ENCODE data around the gene NMUR1. TPM values are rescaled to one million over a fixed set of nuclear protein-coding genes. Genes with fewer than 3 reads are reported as not detected.

Gene NMUR1
- total RNA-seq, 2 donors from 2014 or later, result 0.07 to 0.29 TPM

- Histone ChIP-seq H3K36me3 (ENCODE audit: control insufficient read depth, insufficient read depth, low read length) (no peaks in the 10 kb centered on the region), H3K27me3 (ENCODE audit: control insufficient read depth, insufficient read depth, low read length, poor library complexity, severe bottlenecking) (peaks cover 25% of the 10 kb centered on the region), H3K4me1 (ENCODE audit: control insufficient read depth, insufficient read depth, low read length) (no peaks in the 10 kb centered on the region), H3K9ac (ENCODE audit: extremely low read depth, low read length, poor library complexity, severe bottlenecking) (no peak overlapping the region), H3K9me3 (ENCODE audit: control insufficient read depth, low read length) (no peaks in the 10 kb centered on the region), H3K4me3 (ENCODE audit: low read length) (no peak overlapping the region), H3K27ac (ENCODE audit: low read depth, low read length) (no peak overlapping the region)
- H3K4me1 Mint-ChIP-seq, result no peaks in the 10 kb centered on the region
- TF ChIP-seq CTCF (conservative IDR thresholded peaks at IDR 0.05), result no peak
- H3K36me3 Mint-ChIP-seq (ENCODE audit: low read depth), result no peaks in the 10 kb centered on the region
- WGBS, 2 experiments (ENCODE audit: insufficient coverage in 1 of 2, insufficient read length in 1 of 2), result 93 to 94% methylated on average over 14 to 16 of the region's 16 CpGs
- no peak for DNase-seq
- no peak overlapping the region for H3K27ac Mint-ChIP-seq
- peaks cover 26% of the 10 kb centered on the region for H3K27me3 Mint-ChIP-seq (ENCODE audit: insufficient read depth)
- H3K4me3 Mint-ChIP-seq, result no peak overlapping the region
- H3K9me3 Mint-ChIP-seq, result no peaks in the 10 kb centered on the region
These were observed 5.6 kb downstream of the NMUR1 start for GRCh38 chr2:231524477-231525247.

GRCh38 chr2:231523451-231524285 is 6.6 kb downstream of the NMUR1 start:
- WGBS, 2 experiments (ENCODE audit: insufficient coverage in 1 of 2, insufficient read length in 1 of 2), result 86 to 93% methylated on average over 10 to 11 of the region's 11 CpGs
- H3K4me1 Mint-ChIP-seq, result no peaks in the 10 kb centered on the region
- no peak overlapping the region for H3K9ac ChIP-seq (ENCODE audit: extremely low read depth, low read length, poor library complexity, severe bottlenecking)
- no peak overlapping the region for H3K27ac ChIP-seq (ENCODE audit: low read depth, low read length)
- H3K9me3 ChIP-seq (ENCODE audit: control insufficient read depth, low read length), result no peaks in the 10 kb centered on the region
- H3K9me3 Mint-ChIP-seq, result no peaks in the 10 kb centered on the region
- H3K27me3 ChIP-seq (ENCODE audit: control insufficient read depth, insufficient read depth, low read length, poor library complexity, severe bottlenecking), result peaks cover 24% of the 10 kb centered on the region
- H3K4me3 ChIP-seq (ENCODE audit: low read length), result no peak overlapping the region
- H3K4me1 ChIP-seq (ENCODE audit: control insufficient read depth, insufficient read depth, low read length), result no peaks in the 10 kb centered on the region
- no peak for TF ChIP-seq CTCF (conservative IDR thresholded peaks at IDR 0.05)
- no peaks in the 10 kb centered on the region for H3K36me3 Mint-ChIP-seq (ENCODE audit: low read depth)
- H3K4me3 Mint-ChIP-seq, result no peak overlapping the region
- no peaks in the 10 kb centered on the region for H3K36me3 ChIP-seq (ENCODE audit: control insufficient read depth, insufficient read depth, low read length)
- DNase-seq, result no peak
- peaks cover 20% of the 10 kb centered on the region for H3K27me3 Mint-ChIP-seq (ENCODE audit: insufficient read depth)
- H3K27ac Mint-ChIP-seq, result no peak overlapping the region

GRCh38 chr2:231522418-231523180 is 7.6 kb downstream of the NMUR1 start:
- Mint-ChIP-seq H3K36me3 (ENCODE audit: low read depth) (no peaks in the 10 kb centered on the region), H3K4me3 (no peak overlapping the region), H3K9me3 (no peaks in the 10 kb centered on the region), H3K4me1 (no peaks in the 10 kb centered on the region), H3K27ac (no peak overlapping the region), H3K27me3 (ENCODE audit: insufficient read depth) (peaks cover 9% of the 10 kb centered on the region)
- Histone ChIP-seq H3K9me3 (ENCODE audit: control insufficient read depth, low read length) (no peaks in the 10 kb centered on the region), H3K27me3 (ENCODE audit: control insufficient read depth, insufficient read depth, low read length, poor library complexity, severe bottlenecking) (peaks cover 20% of the 10 kb centered on the region), H3K36me3 (ENCODE audit: control insufficient read depth, insufficient read depth, low read length) (no peaks in the 10 kb centered on the region), H3K4me1 (ENCODE audit: control insufficient read depth, insufficient read depth, low read length) (no peaks in the 10 kb centered on the region), H3K27ac (ENCODE audit: low read depth, low read length) (no peak overlapping the region), H3K4me3 (ENCODE audit: low read length) (no peak overlapping the region), H3K9ac (ENCODE audit: extremely low read depth, low read length, poor library complexity, severe bottlenecking) (no peak overlapping the region)
- DNase-seq, result no peak
- no peak for TF ChIP-seq CTCF (conservative IDR thresholded peaks at IDR 0.05)
- WGBS, 2 experiments (ENCODE audit: insufficient coverage in 1 of 2, insufficient read length in 1 of 2), result 84 to 100% methylated on average over 3 to 8 of the region's 8 CpGs

Measured in endodermal cell (in vitro differentiated cells).